Dermis microvascular lymphatic vessel endothelial cell (primary cell): ENCODE results near the gene GNG12. TPM values are rescaled to one million over a fixed set of nuclear protein-coding genes. Genes with fewer than 3 reads are reported as not detected.
"Not testable (repeated sequence)": the region's sequence is repeated elsewhere in the genome, so short reads cannot be mapped to it uniquely, and the experiment has no call there.

ENCODE experiments used
- DNase-seq, 2 donors: peaks; one replicate each; pipeline versions ENCODE4 v3.0.0 to v3.0.0-alpha.2; 2010; ENCODE audit warnings: low read depth in 2 of 2
- total RNA-seq: library from RNA; depleted of rRNA; stranded (reverse); fragments of >200 nt; gene quantifications from 2 replicates; pipeline ENCODE4 v1.2.1, GENCODE V29; 2014

GNG12 gene
- total RNA-seq, 1 donor from 2014 or later: 144 TPM

- not testable (repeated sequence) for DNase-seq
Measured at GRCh38 chr1:67657152-67657551, 176.1 kb downstream of the GNG12 start.

- no peak for DNase-seq
Measured at GRCh38 chr1:67655581-67655980, 177.7 kb downstream of the GNG12 start.

DNA sequence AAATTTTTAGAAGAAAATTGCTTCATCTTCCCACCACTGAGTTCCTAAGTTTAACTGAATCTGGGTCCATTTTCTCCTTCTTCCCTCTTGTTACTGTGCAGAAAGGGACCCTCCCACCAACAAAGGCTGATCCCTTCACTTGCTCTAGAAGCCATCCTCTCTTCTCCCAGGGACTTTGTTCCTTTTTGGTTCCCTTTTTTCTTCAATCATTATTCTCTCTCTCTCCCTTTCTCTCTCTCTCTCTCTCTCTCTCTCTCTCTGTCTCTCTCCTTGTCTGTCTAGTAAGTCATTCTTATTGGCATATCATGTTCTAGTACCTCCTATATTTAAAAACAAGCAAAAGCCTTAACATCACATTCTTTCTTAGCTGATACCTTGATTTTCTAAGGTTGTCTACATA is 180.0 kb downstream of the GNG12 start:
- DNase-seq: no peak

DNA sequence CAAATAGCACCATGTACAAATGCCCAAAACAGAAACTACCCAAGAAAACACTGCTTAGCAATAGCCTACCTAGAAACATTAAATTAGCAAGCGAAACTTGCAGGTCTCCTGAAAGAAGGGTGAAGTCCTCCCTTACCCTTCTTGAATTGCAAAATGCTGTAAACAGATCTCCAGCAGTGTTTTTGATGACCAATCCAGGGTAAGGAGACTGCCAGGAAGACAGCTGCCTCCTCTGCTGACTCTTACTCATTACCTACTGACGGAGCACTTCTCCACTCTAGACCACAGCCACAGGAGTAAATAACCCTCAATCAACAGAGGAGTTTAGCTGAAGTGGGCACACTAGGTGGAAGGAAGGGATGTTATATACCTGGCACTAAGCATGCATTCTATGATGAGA is 180.5 kb downstream of the GNG12 start:
- peak in 1 of 2 donors; percentile 76 for DNase-seq

Other genes starting within 250 kb of the GNG12 start
- 22.5 and 26.6 TPM in 2 replicates for gene GADD45A, start 148.3 kb downstream of the GNG12 start, total RNA-seq
- gene DIRAS3, start 217.2 kb upstream of the GNG12 start, total RNA-seq: 0.13 and 1.3 TPM in 2 replicates